C4-2B (cell line): Measurements from ENCODE around the gene RPS6KA5.

Source experiments
- ZFX ChIP-seq: fragments of 450-650 bp; IDR thresholded peaks from 2 replicates; pipeline ENCODE4 v1.6.1; 2017
- TF ChIP-seq, protein P1 (sequence below): fragments of 450-650 bp; conservative IDR thresholded peaks from 2 replicates; pipeline ENCODE4 v1.5.1; 2017; ENCODE audit warnings: mild to moderate bottlenecking

DNA sequence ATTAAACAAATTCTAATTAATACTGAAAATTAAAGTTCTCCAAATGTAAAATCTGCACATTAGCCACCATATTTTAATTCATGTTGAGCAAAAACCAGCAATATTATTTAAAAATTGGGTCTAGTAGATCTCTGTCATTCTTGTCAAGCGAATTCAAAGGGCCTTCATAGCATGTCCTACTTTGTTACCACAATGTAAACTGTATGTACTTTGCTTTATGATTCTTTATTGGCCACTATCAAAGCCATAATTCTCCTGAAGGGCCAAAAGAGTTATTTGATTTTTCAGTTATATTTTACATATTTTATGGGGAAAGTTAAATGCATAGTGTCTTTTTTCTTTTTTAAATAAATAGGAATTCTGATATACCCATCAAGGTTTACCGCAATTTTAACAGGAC, 117.9 kb downstream of the RPS6KA5 start:
- TF ChIP-seq, protein P1, sequence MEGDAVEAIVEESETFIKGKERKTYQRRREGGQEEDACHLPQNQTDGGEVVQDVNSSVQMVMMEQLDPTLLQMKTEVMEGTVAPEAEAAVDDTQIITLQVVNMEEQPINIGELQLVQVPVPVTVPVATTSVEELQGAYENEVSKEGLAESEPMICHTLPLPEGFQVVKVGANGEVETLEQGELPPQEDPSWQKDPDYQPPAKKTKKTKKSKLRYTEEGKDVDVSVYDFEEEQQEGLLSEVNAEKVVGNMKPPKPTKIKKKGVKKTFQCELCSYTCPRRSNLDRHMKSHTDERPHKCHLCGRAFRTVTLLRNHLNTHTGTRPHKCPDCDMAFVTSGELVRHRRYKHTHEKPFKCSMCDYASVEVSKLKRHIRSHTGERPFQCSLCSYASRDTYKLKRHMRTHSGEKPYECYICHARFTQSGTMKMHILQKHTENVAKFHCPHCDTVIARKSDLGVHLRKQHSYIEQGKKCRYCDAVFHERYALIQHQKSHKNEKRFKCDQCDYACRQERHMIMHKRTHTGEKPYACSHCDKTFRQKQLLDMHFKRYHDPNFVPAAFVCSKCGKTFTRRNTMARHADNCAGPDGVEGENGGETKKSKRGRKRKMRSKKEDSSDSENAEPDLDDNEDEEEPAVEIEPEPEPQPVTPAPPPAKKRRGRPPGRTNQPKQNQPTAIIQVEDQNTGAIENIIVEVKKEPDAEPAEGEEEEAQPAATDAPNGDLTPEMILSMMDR = no peak
- no peak for TF ChIP-seq ZFX
